NCI-H146 treated with DMSO at 0.1 percent for 48 hours (cell line): Measurements from ENCODE around the gene ZNF232.
"Not testable (repeated sequence)": the region's sequence is repeated elsewhere in the genome, so short reads cannot be mapped to it uniquely, and the experiment has no call there.

Source experiments
- DNase-seq: peaks from one replicate; lab custom pipeline; 2025; ENCODE audit not compliant: unreplicated experiment; lab: John Stamatoyannopoulos, UW

The ZNF232 gene

DNA sequence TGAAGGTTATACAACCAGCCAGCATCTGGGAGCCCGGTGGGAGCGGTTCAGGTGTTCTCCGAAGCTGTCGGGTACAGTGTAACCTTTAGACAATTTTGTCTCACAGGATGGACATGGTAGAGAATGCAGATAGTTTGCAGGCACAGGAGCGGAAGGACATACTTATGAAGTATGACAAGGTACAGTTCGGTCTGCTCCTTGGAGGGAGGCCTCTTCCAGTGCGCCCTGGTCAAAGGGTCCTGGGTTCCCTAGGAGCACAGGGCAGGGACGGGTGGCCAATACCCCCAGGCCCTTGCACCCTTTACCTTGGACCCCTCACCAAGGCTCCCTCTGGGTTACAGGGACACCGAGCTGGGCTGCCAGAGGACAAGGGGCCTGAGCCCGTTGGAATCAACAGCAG is 18.6 kb upstream of the ZNF232 start:
- DNase-seq, result not testable (repeated sequence)

DNA sequence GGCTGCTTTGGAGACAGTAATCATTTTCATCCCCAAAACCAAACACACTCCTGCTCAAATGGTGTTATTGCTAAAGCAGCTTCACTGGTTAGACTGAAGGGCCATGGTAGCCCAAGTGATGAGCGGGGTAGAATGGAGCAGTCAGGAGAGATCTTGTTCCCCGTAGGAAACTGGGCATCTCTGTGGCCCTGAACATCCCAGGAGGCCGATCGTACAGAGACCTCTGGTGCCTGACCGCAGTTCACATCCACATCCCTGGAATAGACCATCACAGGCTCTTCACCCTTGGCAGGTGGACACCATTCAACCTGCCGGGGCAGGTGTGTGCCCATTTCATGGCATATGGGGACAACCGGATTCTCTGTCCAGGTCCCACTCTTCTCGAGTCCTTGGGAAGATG is 18.1 kb upstream of the ZNF232 start:
- not testable (repeated sequence) for DNase-seq

DNA sequence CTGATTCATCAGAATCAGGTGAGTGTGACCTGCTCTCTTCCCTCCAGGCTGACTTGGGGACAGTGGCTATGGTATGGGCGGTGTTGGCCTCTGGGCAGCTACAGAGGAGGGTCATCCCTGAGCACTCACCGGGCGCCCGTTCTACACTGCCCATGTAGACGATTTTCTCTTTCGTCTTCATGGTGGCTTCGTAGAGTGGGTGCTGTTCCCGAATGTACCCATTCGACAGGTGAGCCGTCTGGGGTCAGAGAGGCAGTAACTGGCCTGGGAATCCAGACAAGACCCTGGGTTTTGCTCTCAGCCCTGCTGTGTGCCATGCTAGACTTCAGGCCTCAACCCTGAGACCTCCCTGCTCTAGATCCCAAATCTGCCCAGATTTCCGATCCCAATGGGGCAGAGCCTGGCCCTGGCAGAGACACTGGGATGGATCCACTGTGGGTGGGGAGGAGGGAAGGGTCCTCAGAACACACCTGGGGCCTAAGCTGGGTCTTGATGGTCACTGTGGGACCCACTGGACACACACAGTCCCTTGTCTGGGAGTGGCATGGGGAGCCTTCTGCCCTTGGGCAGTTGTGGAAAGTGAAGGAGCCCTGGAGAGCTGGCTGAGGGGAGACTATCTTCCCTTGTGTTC is 17.3 kb upstream of the ZNF232 start:
- DNase-seq, result no peak

DNA sequence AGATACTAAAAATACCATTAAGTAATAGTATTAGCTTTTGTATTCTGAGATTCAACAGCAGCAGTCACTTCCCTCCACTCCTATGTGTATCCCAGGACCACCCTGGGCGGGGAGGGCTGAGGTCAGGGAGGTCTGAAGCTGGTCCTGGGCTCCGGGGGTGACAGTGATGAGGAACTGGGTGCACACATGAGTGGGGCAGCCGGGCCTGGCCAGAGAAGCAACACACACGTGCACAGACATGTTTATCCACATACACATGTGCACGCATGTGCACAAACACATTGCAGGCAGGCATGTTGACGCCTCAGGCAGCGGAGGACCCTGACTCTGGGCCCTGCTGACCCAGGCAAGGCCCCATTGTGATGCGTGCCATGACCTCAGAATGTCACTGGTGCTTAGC is 16.7 kb upstream of the ZNF232 start:
- not testable (repeated sequence) for DNase-seq

DNA sequence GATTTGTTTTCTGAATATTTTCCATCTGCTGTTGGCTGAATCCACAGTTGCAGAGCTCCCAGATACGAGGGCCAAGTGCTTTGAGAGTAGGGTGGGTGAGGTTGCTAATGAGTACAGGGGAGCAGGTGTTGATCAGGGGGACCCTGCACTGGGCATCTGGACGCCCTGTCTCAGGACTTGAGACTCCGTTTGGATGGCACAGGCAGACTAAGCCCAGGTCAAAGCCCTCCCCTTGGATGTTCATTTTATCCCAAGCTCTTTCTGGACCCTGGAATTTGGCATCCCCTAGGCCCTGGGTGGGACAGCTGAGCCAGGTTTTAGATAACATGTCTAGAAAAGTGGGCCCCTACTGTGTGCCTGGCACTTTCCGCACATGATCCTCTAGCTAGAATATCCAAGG is 16.2 kb upstream of the ZNF232 start:
- no peak for DNase-seq

DNA sequence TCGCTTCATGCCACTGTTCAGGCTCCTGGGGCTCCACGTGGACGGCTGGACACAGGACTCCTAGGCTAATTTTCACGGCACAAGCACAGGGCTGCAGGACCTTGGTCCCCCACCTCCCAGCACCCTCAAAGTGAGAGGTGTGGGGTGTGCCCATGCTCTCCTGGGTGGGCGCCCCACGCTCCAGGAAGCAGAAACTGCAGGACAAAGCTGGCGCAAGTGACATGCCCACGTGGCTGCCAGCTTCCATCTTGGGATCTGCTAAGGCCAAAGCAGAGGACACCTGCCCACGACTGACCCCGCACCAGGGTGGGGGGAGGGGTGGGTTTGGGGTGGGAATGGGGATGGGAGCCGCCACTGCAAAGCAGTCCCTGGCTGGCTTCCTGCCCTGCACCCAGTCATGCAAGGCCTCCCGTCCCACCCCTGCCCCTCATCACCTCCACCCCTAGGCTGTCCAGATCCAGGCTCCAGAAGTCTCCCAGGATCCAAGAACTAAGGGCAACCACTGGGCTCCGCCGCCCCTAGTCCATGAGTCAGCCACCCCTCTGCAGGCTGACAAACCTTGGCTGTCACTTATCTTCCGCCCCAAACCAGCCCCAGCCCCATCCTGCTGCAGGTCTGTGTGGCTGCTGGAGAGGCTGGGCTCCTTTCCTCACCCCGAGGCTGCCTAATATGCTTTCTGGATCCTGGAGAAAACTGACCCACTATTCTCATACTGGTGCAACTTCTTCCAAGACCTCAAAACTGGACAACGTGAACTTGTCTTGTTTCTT is 15.2 kb upstream of the ZNF232 start:
- DNase-seq, result no peak

DNA sequence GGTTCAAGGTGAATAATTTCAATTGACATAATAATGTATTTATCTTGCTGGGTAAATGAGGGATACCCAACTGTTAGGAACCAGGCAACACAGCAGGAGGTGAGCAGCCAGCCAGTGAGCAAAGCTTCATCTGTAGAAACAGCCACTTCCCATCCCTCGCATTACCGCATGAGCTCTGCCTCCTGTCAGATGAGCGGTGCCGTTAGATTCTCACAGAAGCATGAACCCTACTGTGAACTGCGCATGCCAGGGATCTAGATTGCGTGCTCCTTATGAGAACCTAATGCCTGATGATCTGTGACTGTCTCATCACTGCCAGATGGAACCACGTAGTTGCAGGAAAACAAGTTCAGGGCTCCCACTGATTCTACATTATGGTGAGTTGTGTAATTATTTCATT is 13.2 kb upstream of the ZNF232 start:
- peak; percentile 40 for DNase-seq

DNA sequence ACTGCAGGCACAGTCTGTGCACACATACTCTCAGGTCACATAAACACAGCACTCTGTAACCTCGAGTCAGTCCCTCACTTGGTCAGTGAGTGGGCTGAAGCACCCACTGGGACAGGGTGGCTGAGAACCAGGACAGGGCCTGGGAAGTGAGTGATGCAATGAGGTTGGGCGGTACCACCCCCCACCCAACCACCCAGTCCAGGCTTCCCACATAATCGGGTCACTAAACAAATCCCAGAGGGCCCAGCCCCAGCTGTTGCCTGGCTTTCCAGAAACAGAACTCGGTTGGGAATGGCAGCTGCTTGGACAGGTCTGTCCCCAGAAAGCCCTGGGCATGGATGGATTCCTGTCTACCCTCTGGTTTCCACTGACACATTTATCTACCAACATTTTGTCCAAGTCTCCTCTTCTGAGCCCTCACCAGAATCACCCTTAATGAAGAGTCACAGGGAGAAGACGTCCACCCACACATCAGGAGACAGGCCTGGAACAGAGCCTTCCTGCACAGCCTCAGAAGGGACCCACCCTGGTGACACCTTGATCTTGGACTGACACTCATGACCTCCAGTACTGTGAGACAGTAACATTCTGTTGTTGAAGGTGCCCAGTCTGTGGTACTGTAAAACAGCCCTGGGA is 12.6 kb upstream of the ZNF232 start:
- DNase-seq, result not testable (repeated sequence)

DNA sequence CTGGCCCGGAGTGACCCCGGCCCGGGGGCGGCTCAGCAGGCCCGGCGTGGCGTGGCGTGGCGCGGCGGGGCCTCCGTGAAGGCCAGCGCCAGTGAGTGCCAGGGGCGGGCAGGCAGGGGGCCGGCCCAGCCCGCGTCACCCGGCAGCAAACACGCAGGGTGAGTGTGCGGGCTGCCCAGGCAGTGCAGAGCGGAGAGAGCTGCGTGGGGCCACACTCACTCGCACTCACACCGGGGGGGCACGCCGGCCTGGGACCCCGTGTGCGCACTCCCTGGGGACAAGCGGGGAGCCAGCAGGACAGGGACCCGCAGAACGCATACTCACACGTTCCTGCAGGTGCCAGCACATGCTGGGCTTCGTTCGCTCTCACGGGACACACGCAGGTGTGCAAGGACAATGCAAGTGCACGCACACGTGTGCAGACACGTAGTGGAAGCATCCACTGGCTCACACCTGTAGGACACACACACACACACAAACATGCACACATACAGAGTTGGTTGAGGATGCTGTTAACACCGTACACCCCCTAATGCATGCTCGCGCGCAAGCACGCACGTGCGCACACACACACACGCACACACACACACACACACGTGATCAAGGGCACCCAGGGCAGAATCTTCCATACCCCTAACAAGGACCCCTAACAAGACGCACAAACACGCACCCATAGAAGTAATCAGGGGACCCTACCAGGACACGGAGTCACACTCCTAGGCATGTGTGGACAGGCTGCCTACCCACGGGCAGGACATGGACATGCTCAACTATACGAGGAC is 11.9 kb upstream of the ZNF232 start:
- DNase-seq, result no peak

DNA sequence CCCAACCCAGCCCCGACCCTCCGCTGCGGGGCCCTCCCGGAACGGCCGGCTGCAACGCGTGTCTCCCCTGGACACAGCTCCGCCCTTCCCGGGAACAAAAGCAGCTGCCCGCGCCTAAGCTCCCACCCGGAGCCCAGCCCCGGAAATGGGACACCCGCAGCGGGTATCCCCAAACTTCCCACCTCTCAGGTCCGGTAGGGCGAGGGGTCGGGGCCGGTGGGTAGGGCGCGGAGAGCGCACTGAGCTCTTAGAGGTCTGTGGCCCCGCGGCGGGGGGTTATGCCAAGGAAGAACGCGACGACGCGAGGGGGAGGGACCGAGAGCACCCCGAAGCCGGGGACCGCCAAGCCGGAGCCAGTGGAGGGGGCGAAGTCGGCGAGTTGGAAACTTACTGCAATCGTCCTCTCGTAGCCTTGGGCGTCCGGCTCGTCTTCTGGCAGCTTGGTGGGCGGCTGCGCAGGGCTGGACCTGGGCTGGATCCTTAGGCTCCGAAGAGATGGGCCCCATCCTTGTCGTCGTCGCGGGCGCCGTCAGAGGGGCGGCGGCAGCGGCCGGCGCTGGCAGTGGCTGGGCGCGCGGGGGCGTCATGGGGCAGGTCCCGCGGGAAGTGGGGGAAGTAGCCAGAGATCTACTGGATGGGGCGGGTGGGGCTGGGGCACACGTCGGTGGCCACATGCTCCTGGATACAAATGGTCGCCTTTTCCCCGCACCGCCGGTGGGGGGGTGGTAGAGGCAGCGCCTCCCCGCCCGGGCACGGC is 11.1 kb upstream of the ZNF232 start:
- DNase-seq, result no peak

DNA sequence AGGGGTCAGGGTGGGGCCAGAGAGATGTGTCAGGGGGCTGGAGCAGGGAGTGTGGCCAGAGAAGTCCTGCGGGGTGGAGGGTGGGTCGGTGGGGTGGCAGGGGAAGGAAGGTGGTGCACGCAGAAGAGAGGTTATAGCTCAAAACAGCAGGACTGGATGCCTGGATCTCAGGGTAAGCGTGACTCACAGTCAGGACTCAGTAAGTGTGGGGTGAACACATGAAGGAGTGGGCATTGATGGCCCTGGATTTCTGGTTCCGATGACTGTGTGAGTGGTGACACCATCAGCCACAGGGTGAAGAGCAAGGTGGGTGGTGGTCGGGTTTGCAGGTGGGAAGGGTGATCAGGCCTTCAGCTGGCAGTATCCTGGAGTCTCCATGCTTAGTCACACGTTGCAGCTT is 10.4 kb upstream of the ZNF232 start:
- not testable (repeated sequence) for DNase-seq

DNA sequence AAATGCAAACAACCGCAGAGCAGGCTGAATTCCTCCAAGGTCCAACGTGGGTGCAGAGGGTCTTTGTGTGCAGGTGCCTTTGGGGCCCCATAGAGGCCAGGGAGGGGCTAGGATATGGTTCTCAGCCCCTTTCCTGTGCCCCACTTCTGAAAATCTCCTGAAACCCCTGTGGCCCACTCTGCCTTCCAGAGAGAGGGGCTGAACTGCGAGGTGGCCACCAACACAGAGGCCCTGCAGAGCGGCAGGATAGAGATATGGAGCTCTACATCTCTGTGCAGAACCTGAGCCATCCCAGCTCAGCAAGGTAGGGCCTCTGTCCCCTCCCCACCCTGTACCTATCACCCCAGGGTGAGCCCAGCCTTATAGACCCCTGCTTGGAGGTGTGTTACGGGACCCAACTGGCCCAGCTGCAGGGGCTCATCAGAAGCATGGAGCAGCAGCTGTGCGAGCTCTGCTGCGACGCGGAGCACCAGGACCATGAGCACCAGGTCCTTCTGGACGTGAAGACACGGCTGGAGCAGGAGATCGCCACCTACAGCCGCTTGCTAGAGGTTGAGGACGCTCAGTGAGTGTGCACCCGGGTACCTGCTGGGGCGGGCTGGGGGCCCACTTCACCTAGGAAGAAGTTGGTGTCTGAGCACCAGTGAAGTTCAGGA is 9.6 kb upstream of the ZNF232 start:
- DNase-seq, result no peak

DNA sequence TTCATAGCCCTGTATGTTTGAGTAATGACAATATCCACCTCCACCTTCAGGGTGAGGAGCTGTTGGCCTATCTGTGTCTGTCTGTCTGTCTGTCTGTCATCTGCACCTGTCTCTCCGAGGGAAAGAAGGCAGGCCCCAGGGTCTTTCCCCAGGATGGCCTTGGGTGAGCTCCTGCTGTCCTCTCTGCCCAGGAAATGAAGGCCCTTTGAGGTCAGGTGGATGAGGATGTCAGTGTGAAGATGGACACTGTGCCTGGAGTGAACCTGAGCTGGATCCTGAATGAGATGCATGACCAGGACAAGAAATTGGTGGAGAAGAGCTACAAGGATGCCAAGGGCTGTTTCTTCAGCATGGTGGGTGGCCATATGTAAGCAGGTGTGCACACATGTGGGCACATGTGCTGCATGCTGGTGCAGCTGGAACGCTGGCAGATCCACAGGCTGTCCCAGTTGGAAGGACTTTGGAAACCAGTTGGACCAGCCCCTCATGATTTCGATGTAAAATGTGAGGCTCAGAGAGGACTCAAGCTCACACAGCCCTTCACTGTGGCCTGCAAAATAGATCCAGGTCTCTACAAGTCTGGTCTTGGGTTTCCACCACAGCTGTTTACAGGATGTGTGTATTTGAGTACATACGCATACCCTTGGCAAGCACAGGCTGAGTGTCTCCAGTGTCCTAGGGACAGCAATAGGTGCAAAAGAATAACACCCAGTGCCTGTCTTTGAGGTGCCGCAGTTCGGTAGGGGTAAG is 8.9 kb upstream of the ZNF232 start:
- DNase-seq, result not testable (repeated sequence)

DNA sequence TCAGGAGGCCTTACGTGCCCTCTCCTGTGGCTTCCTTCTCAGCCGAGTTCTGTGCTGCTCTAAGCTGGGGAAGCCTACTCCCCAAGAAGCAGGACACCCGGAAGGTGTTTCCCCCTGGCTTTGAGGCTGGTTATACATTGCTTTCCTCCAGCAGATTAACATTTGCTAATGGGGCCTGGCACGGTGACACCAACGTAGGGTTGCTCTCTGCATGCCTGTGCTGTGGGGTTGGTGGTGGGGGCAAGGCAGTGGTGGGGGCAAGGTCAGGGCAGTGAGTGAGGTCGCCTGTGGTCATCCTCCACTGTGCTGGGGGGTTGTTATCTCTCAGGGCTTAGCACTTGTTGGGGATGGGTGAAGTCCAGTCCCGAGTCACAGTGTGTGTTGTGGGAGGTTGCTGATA is 8.4 kb upstream of the ZNF232 start:
- DNase-seq, result no peak

DNA sequence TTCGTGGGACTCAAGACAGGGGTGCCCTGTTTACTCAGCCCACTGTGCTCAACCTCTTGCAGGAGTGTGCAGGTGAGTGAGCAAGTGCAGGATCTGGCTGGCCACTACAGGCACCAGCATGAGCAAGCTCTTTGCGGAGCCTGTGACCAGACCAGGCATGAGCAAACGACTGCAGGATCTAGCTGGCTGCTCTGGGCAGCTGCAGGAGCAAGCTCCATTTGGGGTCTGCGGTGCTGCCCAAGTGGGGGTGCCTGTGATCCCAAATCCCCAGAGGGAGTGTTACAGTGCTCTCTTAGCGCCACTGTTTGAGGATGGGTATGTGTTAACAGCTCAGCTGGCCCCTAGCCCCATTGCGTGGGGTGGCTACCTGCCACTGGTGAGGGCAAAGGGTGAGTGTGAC is 6.5 kb upstream of the ZNF232 start:
- no peak for DNase-seq

DNA sequence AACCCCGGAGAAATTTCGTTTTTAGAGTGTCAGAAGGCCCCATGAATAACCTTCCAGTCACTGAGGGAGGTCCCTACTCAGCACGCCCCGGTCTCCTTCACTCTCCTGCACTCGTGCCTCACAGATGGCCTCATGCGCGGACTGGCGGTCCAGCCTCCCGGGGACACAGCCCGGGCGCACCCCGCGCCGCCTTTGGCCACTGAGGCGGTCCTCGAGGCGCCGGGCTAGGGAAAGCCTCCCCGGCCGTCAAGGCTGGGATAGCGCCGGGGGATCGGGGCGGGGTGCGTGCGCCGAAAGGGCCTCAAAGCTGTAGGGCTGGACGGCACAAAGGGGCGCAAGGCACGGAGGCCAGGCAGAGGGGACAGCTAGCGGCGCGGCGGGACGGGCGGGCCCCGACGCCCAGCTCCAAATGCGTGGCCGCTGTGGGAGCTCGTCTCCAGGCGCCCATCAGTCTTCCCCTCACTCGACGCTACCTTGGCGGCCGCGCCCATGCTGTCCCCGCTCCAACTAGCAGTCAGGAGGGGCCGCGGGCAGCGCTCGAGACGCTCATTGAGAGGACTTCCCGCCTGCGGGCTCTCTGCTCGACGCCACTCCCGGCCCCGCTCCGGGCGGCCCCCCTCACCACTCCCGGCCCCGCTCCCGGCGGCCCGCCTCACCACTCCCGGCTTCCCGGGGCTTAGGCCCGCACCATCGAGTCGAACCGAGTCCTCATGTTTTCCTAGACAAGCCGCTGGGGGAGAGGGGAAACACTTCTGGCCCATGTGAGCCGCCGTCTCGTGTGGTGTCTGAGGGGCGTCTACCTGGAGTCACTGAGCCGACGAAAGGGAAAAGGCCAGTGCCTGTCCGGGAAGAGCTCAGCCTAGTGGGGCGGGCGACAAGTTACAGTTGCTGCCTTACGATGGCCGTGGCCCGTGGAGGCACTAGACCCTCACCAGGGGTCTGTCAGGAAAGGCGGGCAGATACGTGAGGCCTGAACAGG is 4.3 kb upstream of the ZNF232 start, which contains the start of gene USP6:
TSS of gene USP6 (plus strand) at position 360 of the 979 bp plus-strand sequence. CDS start 14,336 bp downstream, outside the sequence.
- no peak for DNase-seq

DNA sequence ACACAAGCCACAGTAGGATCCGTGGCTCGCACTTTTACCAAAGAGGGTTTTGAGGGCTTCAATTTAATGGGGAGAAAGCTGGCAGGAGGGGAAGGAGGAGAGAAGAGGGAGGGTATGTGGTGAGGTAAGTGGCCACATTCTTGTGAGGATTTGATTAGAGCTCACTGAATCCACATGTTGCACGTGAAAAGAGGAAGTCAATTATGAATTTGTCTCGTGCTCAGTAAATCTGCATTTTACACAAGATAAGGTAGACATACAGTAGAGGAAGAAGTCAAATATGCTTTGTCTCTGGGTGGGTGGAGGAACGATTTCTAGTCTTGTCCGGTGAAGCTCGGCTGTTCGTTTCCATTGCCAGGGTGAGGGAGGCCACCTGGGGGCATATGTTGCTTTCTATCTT is 862 bp downstream of the ZNF232 start:
- DNase-seq, result no peak

DNA sequence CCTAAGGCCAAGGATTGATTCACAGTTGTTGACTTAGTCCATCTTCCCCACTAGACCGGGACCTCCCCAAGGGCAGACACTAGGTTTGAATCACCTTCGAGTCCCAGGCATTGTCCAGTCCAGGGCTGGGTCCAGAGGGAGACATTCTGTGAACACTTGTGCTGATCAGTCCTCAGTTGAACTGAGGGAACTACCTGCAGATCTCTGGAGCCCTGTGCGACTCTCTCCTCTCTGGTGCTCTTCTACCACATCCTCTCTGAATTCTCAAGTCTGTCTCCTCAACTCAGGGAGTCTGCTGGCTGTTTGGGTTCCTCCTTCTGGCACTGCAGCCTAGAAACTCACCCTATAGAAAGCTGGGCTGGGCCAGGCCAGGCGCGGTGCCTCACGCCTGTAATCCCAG is 10.8 kb downstream of the ZNF232 start:
- no peak for DNase-seq
